Measurements from ENCODE around the gene CCNE1.
A peak's percentile ranks its signal among the peaks of the same experiment; 100 is the strongest.

CCNE1 gene

GRCh38 chr19:29812881-29813275 is 1.1 kb downstream of the CCNE1 start:
- DNase-seq (ENCODE audit: low read depth), result no peak
- TF ChIP-seq CTCF (IDR thresholded peaks at IDR 0.05; ENCODE audit: control insufficient read depth, insufficient read depth, low read depth, low read length, missing control alignments), result no peak
- H3K4me3 ChIP-seq (ENCODE audit: control insufficient read depth, low read depth, low read length), result peak overlapping the region; percentile 38

- no peak overlapping the region for H3K4me3 ChIP-seq (ENCODE audit: control insufficient read depth, low read depth, low read length)
- no peak for DNase-seq (ENCODE audit: low read depth)
- no peak for TF ChIP-seq CTCF (IDR thresholded peaks at IDR 0.05; ENCODE audit: control insufficient read depth, insufficient read depth, low read depth, low read length, missing control alignments)
Observed at GRCh38 chr19:29813642-29814041, 1.9 kb downstream of the CCNE1 start.

GRCh38 chr19:29815231-29815630 is 3.4 kb downstream of the CCNE1 start:
- no peak for DNase-seq (ENCODE audit: low read depth)
- no peak for TF ChIP-seq CTCF (IDR thresholded peaks at IDR 0.05; ENCODE audit: control insufficient read depth, insufficient read depth, low read depth, low read length, missing control alignments)
- H3K4me3 ChIP-seq (ENCODE audit: control insufficient read depth, low read depth, low read length), result no peak overlapping the region

- no peak for TF ChIP-seq CTCF (IDR thresholded peaks at IDR 0.05; ENCODE audit: control insufficient read depth, insufficient read depth, low read depth, low read length, missing control alignments)
- no peak overlapping the region for H3K4me3 ChIP-seq (ENCODE audit: control insufficient read depth, low read depth, low read length)
- DNase-seq (ENCODE audit: low read depth), result no peak
Observed at GRCh38 chr19:29817316-29817715, 5.5 kb downstream of the CCNE1 start.

- DNase-seq (ENCODE audit: low read depth), result no peak
- H3K4me3 ChIP-seq (ENCODE audit: control insufficient read depth, low read depth, low read length), result no peak overlapping the region
- no peak for TF ChIP-seq CTCF (IDR thresholded peaks at IDR 0.05; ENCODE audit: control insufficient read depth, insufficient read depth, low read depth, low read length, missing control alignments)
Observed at GRCh38 chr19:29819300-29819699, 7.5 kb downstream of the CCNE1 start.

- no peak overlapping the region for H3K4me3 ChIP-seq (ENCODE audit: control insufficient read depth, low read depth, low read length)
- DNase-seq (ENCODE audit: low read depth), result no peak
- no peak for TF ChIP-seq CTCF (IDR thresholded peaks at IDR 0.05; ENCODE audit: control insufficient read depth, insufficient read depth, low read depth, low read length, missing control alignments)
Observed at GRCh38 chr19:29819986-29820385, 8.2 kb downstream of the CCNE1 start.

Measured in AG09309 (cell line).